Cardiac fibroblast (primary cell): ENCODE data around the gene RPL5.

Source experiments
- DNase-seq, 2 donors: peaks; one replicate each; pipeline versions ENCODE4 v3.0.0 to v3.0.0-alpha.2; 2010; ENCODE audit warnings: low read depth in 2 of 2
- H3K4me3 ChIP-seq, 2 donors: replicated peaks in 1 of 2; 1 replicate in 1 of 2; 2 replicates in 1 of 2; pipeline ENCODE4 v1.5.1; 2011; ENCODE audit warnings: low read depth in 2 of 2, low read length in 2 of 2, mild to moderate bottlenecking in 2 of 2, moderate library complexity in 1 of 2
- TF ChIP-seq, protein P1 (sequence below): IDR thresholded peaks from one replicate; pipeline ENCODE4 v1.5.1; 2011; ENCODE audit warnings: low read depth, mild to moderate bottlenecking, low read length, inconsistent platforms

RPL5 gene

DNA sequence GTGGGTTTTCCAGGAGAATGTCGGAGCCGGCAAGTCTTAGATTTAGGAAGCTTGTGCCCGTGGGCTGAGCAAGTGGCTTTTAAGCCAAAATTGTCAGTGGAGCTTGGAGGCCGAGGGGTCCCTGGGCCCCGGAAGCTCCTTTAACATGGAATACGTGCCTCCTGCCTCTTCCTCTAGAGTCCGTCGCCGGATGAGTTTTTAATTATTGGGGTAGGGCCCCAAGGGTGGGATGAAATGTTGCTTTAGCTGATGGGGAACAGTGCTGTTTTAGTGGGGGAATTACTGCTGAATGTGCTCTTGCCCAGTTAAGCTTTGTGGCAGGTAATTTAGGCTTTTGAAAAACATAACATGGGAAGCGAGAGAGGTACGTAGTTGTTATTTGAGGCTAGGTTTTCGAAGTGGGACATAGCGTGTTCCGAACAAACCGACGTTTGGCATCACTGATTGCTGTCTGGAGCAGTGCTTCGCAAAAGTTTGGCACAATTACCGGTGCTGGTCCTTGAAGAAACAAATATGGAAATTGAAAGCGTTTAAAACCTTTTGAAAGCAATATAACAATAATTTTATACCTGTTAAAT is 786 bp downstream of the RPL5 start:
- H3K4me3 ChIP-seq, result peak overlapping the region; percentile 98
- TF ChIP-seq, protein P1, sequence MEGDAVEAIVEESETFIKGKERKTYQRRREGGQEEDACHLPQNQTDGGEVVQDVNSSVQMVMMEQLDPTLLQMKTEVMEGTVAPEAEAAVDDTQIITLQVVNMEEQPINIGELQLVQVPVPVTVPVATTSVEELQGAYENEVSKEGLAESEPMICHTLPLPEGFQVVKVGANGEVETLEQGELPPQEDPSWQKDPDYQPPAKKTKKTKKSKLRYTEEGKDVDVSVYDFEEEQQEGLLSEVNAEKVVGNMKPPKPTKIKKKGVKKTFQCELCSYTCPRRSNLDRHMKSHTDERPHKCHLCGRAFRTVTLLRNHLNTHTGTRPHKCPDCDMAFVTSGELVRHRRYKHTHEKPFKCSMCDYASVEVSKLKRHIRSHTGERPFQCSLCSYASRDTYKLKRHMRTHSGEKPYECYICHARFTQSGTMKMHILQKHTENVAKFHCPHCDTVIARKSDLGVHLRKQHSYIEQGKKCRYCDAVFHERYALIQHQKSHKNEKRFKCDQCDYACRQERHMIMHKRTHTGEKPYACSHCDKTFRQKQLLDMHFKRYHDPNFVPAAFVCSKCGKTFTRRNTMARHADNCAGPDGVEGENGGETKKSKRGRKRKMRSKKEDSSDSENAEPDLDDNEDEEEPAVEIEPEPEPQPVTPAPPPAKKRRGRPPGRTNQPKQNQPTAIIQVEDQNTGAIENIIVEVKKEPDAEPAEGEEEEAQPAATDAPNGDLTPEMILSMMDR, result no peak
- DNase-seq, result peak in 1 of 2 donors; percentile 38

DNA sequence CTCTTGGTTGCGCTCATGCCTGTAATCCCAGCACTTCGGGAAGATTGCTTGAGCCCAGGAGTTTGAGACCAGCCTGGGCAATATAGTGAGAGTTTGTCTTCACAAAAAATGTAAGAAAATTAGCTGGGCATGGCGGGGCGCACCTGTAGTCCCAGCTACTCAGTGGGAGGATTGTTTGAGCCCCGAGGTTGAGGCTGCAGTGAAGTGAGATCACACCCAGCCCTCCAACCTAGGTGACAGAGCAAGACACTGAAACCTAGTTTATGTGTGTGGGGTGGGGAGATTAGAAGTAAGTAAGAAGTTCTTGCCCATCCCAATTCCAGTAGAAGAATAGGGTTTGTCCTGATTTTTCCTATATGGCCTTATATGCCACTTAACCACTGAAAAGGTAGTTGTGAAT is 2.0 kb downstream of the RPL5 start:
- peak overlapping the region; percentile 98 for H3K4me3 ChIP-seq
- TF ChIP-seq, protein P1, result no peak

DNA sequence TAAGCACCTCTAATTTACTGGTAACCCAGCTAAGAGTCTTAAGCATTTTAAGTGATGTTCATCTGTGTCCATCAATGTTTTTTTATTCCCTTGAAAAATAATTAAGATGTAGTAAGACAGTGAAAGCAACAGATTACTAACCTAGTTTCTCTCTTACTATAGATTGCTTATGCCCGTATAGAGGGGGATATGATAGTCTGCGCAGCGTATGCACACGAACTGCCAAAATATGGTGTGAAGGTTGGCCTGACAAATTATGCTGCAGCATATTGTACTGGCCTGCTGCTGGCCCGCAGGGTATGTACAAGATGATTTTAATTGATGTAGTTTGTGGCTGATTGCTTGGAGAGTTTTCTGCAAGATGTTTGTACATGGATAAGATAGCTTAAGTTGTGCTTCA is 2.8 kb downstream of the RPL5 start:
- DNase-seq, result no peak
- TF ChIP-seq, protein P1, result no peak
- H3K4me3 ChIP-seq, result peak overlapping the region in 1 of 2 donors; percentile 98

More for the DNA sequence above, 2.0 kb downstream of the RPL5 start:
- DNase-seq, result no peak

DNA sequence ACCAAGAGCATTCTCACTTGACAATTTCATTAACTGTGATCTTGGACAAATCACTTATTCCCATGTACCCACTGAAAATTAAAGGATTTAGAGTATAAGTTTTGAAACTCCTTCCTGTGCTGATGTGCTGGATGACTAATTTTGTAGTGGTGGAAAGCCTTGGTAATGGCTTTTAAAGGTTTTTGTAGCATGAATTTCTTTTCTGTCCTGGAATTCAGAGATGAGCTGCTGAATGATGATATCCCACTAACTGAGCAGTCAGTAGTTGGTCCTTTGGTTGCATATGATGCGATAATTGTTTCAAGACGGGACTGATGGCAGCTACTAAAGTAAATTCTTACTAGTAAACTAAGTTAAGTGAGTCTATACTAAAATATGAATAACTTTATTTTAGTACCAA is 5.2 kb downstream of the RPL5 start:
- no peak overlapping the region for H3K4me3 ChIP-seq
- DNase-seq, result peak in 1 of 2 donors; percentile 37

DNA sequence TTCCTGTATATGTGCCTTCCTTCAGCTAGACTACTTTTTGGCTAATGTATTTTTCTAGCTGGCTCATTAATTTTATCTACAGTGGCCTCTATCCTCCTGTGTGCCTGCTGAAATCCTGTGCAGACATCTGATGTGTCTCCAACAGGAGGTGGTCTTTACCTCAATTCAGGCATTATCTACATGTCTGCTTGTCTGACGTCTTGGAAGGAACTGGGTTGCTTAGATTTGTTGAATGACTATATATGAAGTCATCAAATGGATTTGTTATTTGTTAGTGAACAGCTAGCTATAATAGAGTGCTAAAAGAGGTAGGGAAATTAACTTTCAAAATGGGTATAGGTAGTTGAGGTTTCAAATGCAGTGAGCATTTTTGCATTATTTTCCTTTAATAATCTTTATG is 6.7 kb downstream of the RPL5 start:
- TF ChIP-seq, protein P1, result no peak
- H3K4me3 ChIP-seq, result no peak overlapping the region
- no peak for DNase-seq

More for the DNA sequence above, 5.2 kb downstream of the RPL5 start:
- TF ChIP-seq, protein P1, result no peak

DNA sequence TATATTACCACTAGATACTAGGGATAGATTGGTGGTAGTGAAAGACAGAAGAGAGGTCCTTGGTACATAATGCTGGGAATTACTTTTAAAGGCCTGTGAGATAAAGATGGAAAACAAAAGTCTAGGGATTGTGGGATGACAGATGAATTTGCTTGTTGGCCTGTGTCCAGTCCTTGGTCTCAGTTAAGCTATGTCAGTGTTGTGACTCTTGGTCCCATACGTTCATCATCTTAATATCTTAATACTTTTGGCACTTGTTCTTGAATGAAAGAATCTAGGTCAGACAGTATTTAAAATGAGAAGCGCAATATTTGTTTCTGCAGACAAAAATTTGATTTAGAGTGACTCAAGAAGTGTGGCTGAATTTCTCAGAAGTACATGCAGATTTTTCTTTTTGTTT is 7.6 kb downstream of the RPL5 start:
- TF ChIP-seq, protein P1, result no peak
- no peak for DNase-seq
- no peak overlapping the region for H3K4me3 ChIP-seq

DNA sequence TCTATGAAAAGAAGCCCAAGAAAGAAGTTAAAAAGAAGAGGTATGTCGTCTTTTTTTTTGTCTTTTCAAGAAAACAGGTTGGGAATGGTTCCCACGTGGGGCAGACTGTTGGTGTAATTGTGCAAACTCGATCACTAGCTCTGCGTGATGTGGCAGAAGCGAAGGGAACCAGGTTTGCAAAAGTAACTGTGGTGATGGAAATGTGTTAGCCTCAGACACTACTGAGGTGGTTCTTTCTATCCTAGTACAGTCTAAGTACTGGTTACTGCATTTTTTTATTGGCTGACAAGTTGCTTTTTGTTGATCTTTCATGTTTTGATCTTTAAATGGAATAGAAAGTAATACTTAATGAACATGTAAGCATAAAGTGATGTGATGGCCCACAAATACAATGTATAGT is 8.8 kb downstream of the RPL5 start:
- no peak overlapping the region for H3K4me3 ChIP-seq
- TF ChIP-seq, protein P1, result no peak
- no peak for DNase-seq
